Astrocyte (in vitro differentiated cells and primary cell): ENCODE data around the gene LIN7B. TPM values are rescaled to one million over a fixed set of nuclear protein-coding genes. Genes with fewer than 3 reads are reported as not detected.

ENCODE experiments used
- DNase-seq: peaks from one replicate; pipeline ENCODE4 v3.0.0-alpha.2; 2010; ENCODE audit warnings: low read depth
- FAIRE-seq: peaks from 2 replicates; lab custom pipeline; 2011; peaks lifted over from hg19 to GRCh38; lab: Jason Lieb, UNC
- H2AFZ ChIP-seq: 2 replicates; pipeline ENCODE4 v1.6.0; 2012; ENCODE audit warnings: low read depth, low read length, inconsistent platforms
- H3K27ac ChIP-seq: 2 replicates; pipeline ENCODE4 v1.5.1; 2011; ENCODE audit warnings: low read depth, low read length, inconsistent platforms
- H3K27me3 ChIP-seq: 2 replicates; pipeline ENCODE4 v1.6.0; 2011; ENCODE audit warnings: low read length, inconsistent platforms; ENCODE audit not compliant: insufficient read depth
- H3K36me3 ChIP-seq: 2 replicates; pipeline ENCODE4 v1.5.1; 2011; ENCODE audit warnings: low read length, inconsistent platforms; ENCODE audit not compliant: insufficient read depth
- H3K4me1 ChIP-seq: 2 replicates; pipeline ENCODE4 v1.5.1; 2011; ENCODE audit warnings: low read length, inconsistent platforms; ENCODE audit not compliant: insufficient read depth
- H3K4me2 ChIP-seq: 2 replicates; pipeline ENCODE4 v1.6.0; 2012; ENCODE audit warnings: low read length, inconsistent platforms
- H3K4me3 ChIP-seq: 2 replicates; pipeline ENCODE4 v1.5.1; 2011; ENCODE audit warnings: low read depth, mild to moderate bottlenecking, low read length, inconsistent platforms; ENCODE audit not compliant: insufficient read depth
- H3K79me2 ChIP-seq: 2 replicates; pipeline ENCODE4 v1.6.0; 2012; ENCODE audit warnings: mild to moderate bottlenecking, low read length, inconsistent platforms; ENCODE audit not compliant: insufficient read depth
- H3K9ac ChIP-seq: 2 replicates; pipeline ENCODE4 v1.6.0; 2012; ENCODE audit warnings: mild to moderate bottlenecking, low read length, inconsistent platforms
- H3K9me3 ChIP-seq: 2 replicates; pipeline ENCODE4 v1.5.1; 2012; ENCODE audit warnings: low read depth, mild to moderate bottlenecking, low read length, inconsistent platforms; ENCODE audit not compliant: insufficient read depth
- H4K20me1 ChIP-seq: 2 replicates; pipeline ENCODE4 v1.6.0; 2012; ENCODE audit warnings: low read length, inconsistent platforms; ENCODE audit not compliant: insufficient read depth
- H3K27ac Mint-ChIP-seq: one replicate; pipeline ENCODE4 v1.8.0; 2021; ENCODE audit warnings: mild to moderate bottlenecking, mixed read lengths; ENCODE audit not compliant: unreplicated experiment
- H3K27me3 Mint-ChIP-seq: one replicate; pipeline ENCODE4 v1.8.0; 2021; ENCODE audit warnings: low read depth, mixed read lengths; ENCODE audit not compliant: unreplicated experiment
- H3K36me3 Mint-ChIP-seq: one replicate; pipeline ENCODE4 v1.8.0; 2021; ENCODE audit warnings: low read depth, mixed read lengths; ENCODE audit not compliant: unreplicated experiment
- H3K4me1 Mint-ChIP-seq: one replicate; pipeline ENCODE4 v1.8.0; 2021; ENCODE audit warnings: low read depth, mixed read lengths; ENCODE audit not compliant: unreplicated experiment
- H3K4me3 Mint-ChIP-seq: one replicate; pipeline ENCODE4 v1.8.0; 2021; ENCODE audit warnings: mild to moderate bottlenecking, moderate library complexity, mixed read lengths; ENCODE audit not compliant: unreplicated experiment
- H3K9me3 Mint-ChIP-seq: one replicate; pipeline ENCODE4 v1.8.0; 2021; ENCODE audit warnings: mild to moderate bottlenecking, mixed read lengths; ENCODE audit not compliant: unreplicated experiment
- CTCF ChIP-seq: IDR thresholded peaks from 2 replicates; pipeline ENCODE4 v1.5.1; 2011; ENCODE audit warnings: low read depth, mild to moderate bottlenecking, inconsistent platforms, low read length, moderate library complexity; ENCODE audit not compliant: insufficient read depth
- EZH2 ChIP-seq: IDR thresholded peaks from 2 replicates; pipeline ENCODE4 v1.6.1; 2012; ENCODE audit warnings: mild to moderate bottlenecking, low read length, inconsistent platforms; ENCODE audit not compliant: insufficient read depth
- total RNA-seq: library from RNA; stranded (reverse); gene quantifications from 2 replicates; pipeline ENCODE4 v1.2.1, GENCODE V29; 2021

LIN7B gene
- total RNA-seq, 1 donor from 2014 or later, result 8.9 TPM

- no peak overlapping the region for H3K4me2 ChIP-seq
- no peak overlapping the region for H3K4me3 ChIP-seq
- no peak overlapping the region for H2AFZ ChIP-seq
- no peaks in the 10 kb centered on the region for H3K36me3 ChIP-seq
- TF ChIP-seq EZH2 (no peak), CTCF (no peak)
- H4K20me1 ChIP-seq, result no peaks in the 10 kb centered on the region
- Mint-ChIP-seq H3K27me3 (peaks cover 6% of the 10 kb centered on the region), H3K4me3 (peak overlapping the region; percentile 10), H3K27ac (no peak overlapping the region), H3K4me1 (peaks cover 6% of the 10 kb centered on the region), H3K36me3 (peaks cover 14% of the 10 kb centered on the region), H3K9me3 (no peaks in the 10 kb centered on the region)
- FAIRE-seq (no peak), DNase-seq (no peak)
- no peak overlapping the region for H3K27ac ChIP-seq
- H3K4me1 ChIP-seq, result no peaks in the 10 kb centered on the region
- no peak overlapping the region for H3K9ac ChIP-seq
- H3K27me3 ChIP-seq, result no peaks in the 10 kb centered on the region
- H3K9me3 ChIP-seq, result no peaks in the 10 kb centered on the region
- H3K79me2 ChIP-seq, result no peaks in the 10 kb centered on the region
These were observed 26.8 kb downstream of the LIN7B start for GRCh38 chr19:49140951-49141350.

DNA sequence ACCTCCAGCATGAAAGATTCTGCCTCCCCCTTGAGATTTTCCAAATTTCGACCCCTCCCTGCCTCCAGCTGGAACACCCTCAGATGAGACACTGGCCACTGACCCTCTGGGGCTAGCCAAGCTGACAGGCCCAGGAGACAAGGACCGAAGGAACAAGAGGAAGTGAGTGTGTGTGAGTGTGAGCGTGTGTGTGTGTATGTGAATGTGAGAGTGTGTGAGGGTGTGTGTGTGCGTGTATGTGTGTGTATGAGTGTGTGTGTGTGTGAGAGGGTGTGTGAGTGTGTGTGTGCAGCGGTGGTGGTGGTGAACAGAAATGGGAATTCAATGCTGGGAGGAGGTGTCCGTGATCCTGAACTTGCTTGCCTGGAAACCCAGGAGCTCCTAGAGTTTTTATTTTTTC is 27.2 kb downstream of the LIN7B start:
- Histone ChIP-seq H3K36me3 (no peaks in the 10 kb centered on the region), H4K20me1 (no peaks in the 10 kb centered on the region), H3K4me3 (no peak overlapping the region), H3K4me2 (no peak overlapping the region), H3K79me2 (no peaks in the 10 kb centered on the region), H3K27me3 (no peaks in the 10 kb centered on the region), H3K9ac (no peak overlapping the region), H2AFZ (no peak overlapping the region), H3K9me3 (no peaks in the 10 kb centered on the region), H3K4me1 (no peaks in the 10 kb centered on the region), H3K27ac (no peak overlapping the region)
- Mint-ChIP-seq H3K36me3 (peaks cover 10% of the 10 kb centered on the region), H3K27ac (no peak overlapping the region), H3K4me1 (peaks cover 6% of the 10 kb centered on the region), H3K9me3 (no peaks in the 10 kb centered on the region), H3K27me3 (peaks cover 6% of the 10 kb centered on the region), H3K4me3 (peak overlapping the region; percentile 10)
- TF ChIP-seq CTCF (no peak), EZH2 (no peak)
- no peak for FAIRE-seq
- no peak for DNase-seq

GRCh38 chr19:49142866-49143335 is 28.7 kb downstream of the LIN7B start:
- Histone ChIP-seq H3K4me3 (peak overlapping the region; percentile 58), H3K4me1 (no peaks in the 10 kb centered on the region), H3K27ac (no peak overlapping the region), H3K9me3 (no peaks in the 10 kb centered on the region), H3K79me2 (no peaks in the 10 kb centered on the region), H2AFZ (peak overlapping the region; percentile 91), H3K36me3 (no peaks in the 10 kb centered on the region), H3K9ac (peak overlapping the region; percentile 70), H3K27me3 (no peaks in the 10 kb centered on the region), H3K4me2 (peak overlapping the region; percentile 99), H4K20me1 (no peaks in the 10 kb centered on the region)
- H3K36me3 Mint-ChIP-seq, result peaks cover 3% of the 10 kb centered on the region
- peaks cover 5% of the 10 kb centered on the region for H3K4me1 Mint-ChIP-seq
- DNase-seq, result peak; percentile 84
- H3K27ac Mint-ChIP-seq, result peak overlapping the region; percentile 50
- TF ChIP-seq CTCF, result no peak
- no peak for TF ChIP-seq EZH2
- no peaks in the 10 kb centered on the region for H3K9me3 Mint-ChIP-seq
- peak; percentile 78 for FAIRE-seq
- H3K27me3 Mint-ChIP-seq, result peaks cover 7% of the 10 kb centered on the region
- peak overlapping the region; percentile 91 for H3K4me3 Mint-ChIP-seq
